Mesendoderm (in vitro differentiated cells): ENCODE measurements around the gene KAT6B.

Experiments used
- DNase-seq: peaks from one replicate; pipeline ENCODE4 v3.0.0; 2013
- H2AK5ac ChIP-seq: 2 replicates; pipeline ENCODE4 v1.6.1; 2013; ENCODE audit warnings: low read length, inconsistent platforms
- H2BK120ac ChIP-seq: 2 replicates; pipeline ENCODE4 v1.6.1; 2013; ENCODE audit warnings: low read depth, mild to moderate bottlenecking, low read length, moderate library complexity, mixed read lengths
- H2BK15ac ChIP-seq: replicated peaks from 2 replicates; pipeline ENCODE4 v1.6.1; 2013; ENCODE audit warnings: low read depth, mild to moderate bottlenecking, moderate library complexity
- H2BK5ac ChIP-seq: 2 replicates; pipeline ENCODE4 v1.6.1; 2013; ENCODE audit warnings: low read length, inconsistent platforms
- H3K18ac ChIP-seq: 2 replicates; pipeline ENCODE4 v1.6.1; 2013; ENCODE audit warnings: mild to moderate bottlenecking, low read length, mixed read lengths
- H3K23ac ChIP-seq: one replicate; pipeline ENCODE4 v1.6.1; 2013; ENCODE audit warnings: low read length
- H3K27ac ChIP-seq: 2 replicates; pipeline ENCODE4 v1.5.1; 2013; ENCODE audit warnings: low read depth, mild to moderate bottlenecking, inconsistent platforms, low read length, moderate library complexity
- H3K27me3 ChIP-seq: 2 replicates; pipeline ENCODE4 v1.6.1; 2013; ENCODE audit warnings: low read length, control low read depth, mild to moderate bottlenecking, inconsistent platforms; ENCODE audit not compliant: insufficient read depth, poor library complexity
- H3K36me3 ChIP-seq: 2 replicates; pipeline ENCODE4 v1.6.1; 2013; ENCODE audit warnings: low read length, inconsistent platforms; ENCODE audit not compliant: control insufficient read depth, insufficient read depth
- H3K4ac ChIP-seq: one replicate; pipeline ENCODE4 v1.6.1; 2013; ENCODE audit warnings: low read depth, mild to moderate bottlenecking, low read length, moderate library complexity
- H3K4me1 ChIP-seq: 2 replicates; pipeline ENCODE4 v1.6.1; 2013; ENCODE audit warnings: low read depth, low read length, inconsistent platforms; ENCODE audit not compliant: control insufficient read depth
- H3K4me2 ChIP-seq: 2 replicates; pipeline ENCODE4 v1.6.1; 2013; ENCODE audit warnings: low read length
- H3K4me3 ChIP-seq: 2 replicates; pipeline ENCODE4 v1.5.1; 2013; ENCODE audit warnings: mild to moderate bottlenecking, low read length
- H3K56ac ChIP-seq: one replicate; pipeline ENCODE4 v1.6.1; 2013; ENCODE audit warnings: low read length
- H3K79me1 ChIP-seq: 2 replicates; pipeline ENCODE4 v1.6.1; 2013; ENCODE audit warnings: low read length, inconsistent platforms
- H3K79me2 ChIP-seq: 2 replicates; pipeline ENCODE4 v1.6.1; 2013; ENCODE audit warnings: mild to moderate bottlenecking, low read length; ENCODE audit not compliant: control insufficient read depth, insufficient read depth
- H3K9ac ChIP-seq: 2 replicates; pipeline ENCODE4 v1.6.1; 2013; ENCODE audit warnings: low read length, inconsistent platforms
- H4K5ac ChIP-seq: one replicate; pipeline ENCODE4 v1.6.1; 2013; ENCODE audit warnings: low read length
- H4K8ac ChIP-seq: one replicate; pipeline ENCODE4 v1.6.1; 2013; ENCODE audit warnings: low read depth, mild to moderate bottlenecking, control low read depth, low read length, moderate library complexity
- WGBS: extraction: QIAGEN DNeasy Blood & Tissue Kit; methylation state at CpG from one replicate; pipeline ENCODE4 v1.1.7; 2013; ENCODE audit warnings: low lambda C conversion rate, missing lambda C conversion rate; ENCODE audit not compliant: insufficient coverage; ENCODE audit errors: extremely low coverage; 5-methylcytosine and 5-hydroxymethylcytosine counted together

The KAT6B gene

DNA sequence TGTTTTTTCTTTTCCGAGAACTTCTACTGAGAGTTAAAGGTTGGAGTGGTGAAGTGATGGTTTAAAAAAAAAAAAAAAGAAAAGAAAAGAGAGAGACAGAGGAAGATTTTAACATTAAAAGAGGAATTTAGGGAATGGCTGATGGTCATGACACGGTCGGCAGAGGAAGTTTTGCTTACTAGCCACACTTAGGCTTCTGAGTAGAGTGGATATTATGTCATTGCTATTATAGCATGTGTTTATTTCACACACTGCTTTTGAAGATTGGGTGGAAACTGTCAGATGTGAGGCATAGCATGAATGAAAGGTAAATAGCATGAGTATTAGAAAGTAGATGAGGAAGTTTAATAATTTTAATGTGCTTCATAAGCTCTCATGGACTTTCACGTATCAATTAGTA, 2.5 kb downstream of the KAT6B start:
- 100% methylated on average over 1 of the region's 4 CpGs for WGBS
- no peak overlapping the region for H3K4ac ChIP-seq

GRCh38 chr10:74831518-74832120, 5.2 kb downstream of the KAT6B start:
- H3K4ac ChIP-seq = no peak overlapping the region
- H3K4me1 ChIP-seq = peaks cover 4% of the 10 kb centered on the region
- no peak overlapping the region for H3K27ac ChIP-seq
- H3K4me3 ChIP-seq = no peak overlapping the region
- WGBS = no CpG with 5 or more reads among the region's 1 CpG
- DNase-seq = no peak
- H3K9ac ChIP-seq = no peak overlapping the region
- no peak overlapping the region for H3K56ac ChIP-seq
- no peak overlapping the region for H3K18ac ChIP-seq
- H4K5ac ChIP-seq = no peak overlapping the region
- H3K23ac ChIP-seq = no peak overlapping the region
- H2AK5ac ChIP-seq = no peak overlapping the region
- H2BK15ac ChIP-seq = no peak overlapping the region
- peaks cover 12% of the 10 kb centered on the region for H3K79me1 ChIP-seq
- no peak overlapping the region for H4K8ac ChIP-seq
- no peak overlapping the region for H2BK120ac ChIP-seq
- H3K79me2 ChIP-seq = peaks cover 19% of the 10 kb centered on the region
- H3K4me2 ChIP-seq = no peak overlapping the region
- H2BK5ac ChIP-seq = no peak overlapping the region
- H3K27me3 ChIP-seq = no peaks in the 10 kb centered on the region
- H3K36me3 ChIP-seq = no peaks in the 10 kb centered on the region

More for the DNA sequence above, 2.5 kb downstream of the KAT6B start:
- H2BK15ac ChIP-seq = no peak overlapping the region
- no peak overlapping the region for H2AK5ac ChIP-seq
- H3K4me3 ChIP-seq = no peak overlapping the region
- H3K27ac ChIP-seq = no peak overlapping the region
- no peak overlapping the region for H4K8ac ChIP-seq
- H2BK120ac ChIP-seq = no peak overlapping the region
- H2BK5ac ChIP-seq = no peak overlapping the region
- peaks cover 1% of the 10 kb centered on the region for H3K36me3 ChIP-seq
- no peak overlapping the region for H3K4me2 ChIP-seq
- H3K56ac ChIP-seq = no peak overlapping the region
- H3K79me2 ChIP-seq = peaks cover 16% of the 10 kb centered on the region
- H3K79me1 ChIP-seq = peaks cover 12% of the 10 kb centered on the region
- no peak overlapping the region for H4K5ac ChIP-seq
- peaks cover 7% of the 10 kb centered on the region for H3K4me1 ChIP-seq
- no peak overlapping the region for H3K18ac ChIP-seq
- no peak for DNase-seq
- H3K23ac ChIP-seq = no peak overlapping the region
- no peaks in the 10 kb centered on the region for H3K27me3 ChIP-seq
- H3K9ac ChIP-seq = no peak overlapping the region

DNA sequence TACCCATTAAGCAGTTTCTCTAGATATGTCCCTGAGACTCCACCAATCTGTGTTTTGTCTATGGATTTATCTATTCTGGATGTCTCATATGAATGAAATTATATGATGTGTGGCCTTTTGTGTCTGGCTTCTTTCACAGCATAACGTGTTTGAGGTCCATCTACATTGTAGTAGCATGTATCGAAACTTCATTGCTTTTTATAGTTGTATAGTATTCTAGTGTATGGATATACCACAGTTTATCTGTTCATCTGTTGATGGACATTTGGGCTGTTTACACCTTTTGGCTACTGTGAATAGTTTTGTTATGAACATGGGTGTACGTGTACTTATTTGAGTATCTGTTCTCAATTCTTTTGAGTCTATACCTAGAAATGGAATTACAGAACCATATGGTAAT, 9.6 kb downstream of the KAT6B start:
- WGBS = no CpG with 5 or more reads among the region's 3 CpGs

DNA sequence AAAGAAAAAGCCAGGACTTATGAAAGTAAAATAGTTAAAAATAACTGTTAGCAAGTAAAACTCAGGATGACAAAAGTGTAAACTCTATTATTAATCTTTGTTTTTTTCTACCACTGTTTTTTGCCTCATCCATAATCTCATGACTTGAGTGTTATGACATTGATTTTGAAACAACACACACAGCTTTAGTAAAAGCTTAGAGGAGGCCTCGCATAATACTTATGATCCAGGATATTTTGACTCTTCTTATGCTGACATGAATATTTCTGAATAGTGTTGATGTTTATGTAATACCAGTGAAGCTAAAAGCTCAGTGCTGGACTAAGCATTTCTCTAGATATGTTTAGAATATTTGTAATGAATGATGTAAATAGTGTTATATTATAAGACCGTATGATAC, 10.5 kb downstream of the KAT6B start:
- H3K79me1 ChIP-seq = peaks cover 3% of the 10 kb centered on the region
- H3K9ac ChIP-seq = no peak overlapping the region
- no peaks in the 10 kb centered on the region for H3K36me3 ChIP-seq
- H3K27ac ChIP-seq = no peak overlapping the region
- no peak overlapping the region for H3K23ac ChIP-seq
- no peak overlapping the region for H3K4me2 ChIP-seq
- H2AK5ac ChIP-seq = no peak overlapping the region
- DNase-seq = no peak
- H3K79me2 ChIP-seq = peaks cover 4% of the 10 kb centered on the region
- no peak overlapping the region for H2BK120ac ChIP-seq
- H4K5ac ChIP-seq = no peak overlapping the region
- WGBS = 100% methylated on average over 1 of the region's 2 CpGs
- no peak overlapping the region for H3K4ac ChIP-seq
- H3K27me3 ChIP-seq = no peaks in the 10 kb centered on the region
- H3K4me1 ChIP-seq = no peaks in the 10 kb centered on the region
- no peak overlapping the region for H3K18ac ChIP-seq
- no peak overlapping the region for H3K56ac ChIP-seq
- H3K4me3 ChIP-seq = no peak overlapping the region
- no peak overlapping the region for H2BK15ac ChIP-seq
- H2BK5ac ChIP-seq = no peak overlapping the region
- H4K8ac ChIP-seq = no peak overlapping the region

More for the DNA sequence above, 9.6 kb downstream of the KAT6B start:
- Histone ChIP-seq H3K4me3 (no peak overlapping the region), H4K5ac (no peak overlapping the region), H3K27me3 (no peaks in the 10 kb centered on the region), H3K4ac (no peak overlapping the region), H3K79me2 (peaks cover 6% of the 10 kb centered on the region), H3K23ac (no peak overlapping the region), H3K18ac (no peak overlapping the region), H2BK120ac (no peak overlapping the region), H3K56ac (no peak overlapping the region), H3K4me2 (no peak overlapping the region), H3K36me3 (no peaks in the 10 kb centered on the region), H3K9ac (no peak overlapping the region), H2AK5ac (no peak overlapping the region), H4K8ac (no peak overlapping the region), H2BK15ac (no peak overlapping the region), H3K4me1 (no peaks in the 10 kb centered on the region), H3K79me1 (peaks cover 3% of the 10 kb centered on the region), H2BK5ac (no peak overlapping the region), H3K27ac (no peak overlapping the region)
- no peak for DNase-seq

DNA sequence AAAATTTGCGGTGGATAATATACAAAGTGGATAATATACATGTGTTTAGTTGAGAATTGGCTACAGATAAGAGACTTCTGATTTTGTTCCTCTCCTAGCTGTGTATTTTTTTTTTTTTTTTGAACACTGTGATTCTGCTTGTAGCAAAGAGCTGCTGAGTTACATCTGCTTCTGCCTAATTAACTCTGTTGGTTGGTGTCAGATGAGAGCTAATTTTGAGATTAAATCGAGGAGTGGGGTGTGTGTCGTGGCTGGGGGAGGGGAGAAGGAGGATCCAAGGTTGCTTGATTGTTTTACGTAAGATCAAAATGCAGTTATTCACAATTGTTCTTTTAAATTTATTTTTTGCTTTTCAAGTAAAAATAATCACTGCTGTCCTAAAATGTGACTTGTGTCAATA, 11.3 kb downstream of the KAT6B start:
- WGBS = 100% methylated on average over 1 of the region's 4 CpGs
- no peak overlapping the region for H3K4me3 ChIP-seq

GRCh38 chr10:74839708-74840107, 13.3 kb downstream of the KAT6B start:
- Histone ChIP-seq H4K5ac (no peak overlapping the region), H3K4me2 (no peak overlapping the region), H3K18ac (no peak overlapping the region), H3K27ac (no peak overlapping the region), H3K27me3 (no peaks in the 10 kb centered on the region), H3K4me3 (no peak overlapping the region), H3K9ac (no peak overlapping the region), H3K79me2 (peaks cover 2% of the 10 kb centered on the region), H2AK5ac (no peak overlapping the region), H2BK5ac (no peak overlapping the region), H3K4ac (no peak overlapping the region), H2BK15ac (no peak overlapping the region), H3K79me1 (peaks cover 1% of the 10 kb centered on the region), H3K4me1 (no peaks in the 10 kb centered on the region), H4K8ac (no peak overlapping the region), H3K23ac (no peak overlapping the region), H3K56ac (no peak overlapping the region), H2BK120ac (no peak overlapping the region), H3K36me3 (no peaks in the 10 kb centered on the region)
- WGBS = no CpG with 5 or more reads among the region's 4 CpGs
- DNase-seq = no peak

More for the DNA sequence above, 11.3 kb downstream of the KAT6B start:
- Histone ChIP-seq H2BK120ac (no peak overlapping the region), H4K5ac (no peak overlapping the region), H3K4me2 (no peak overlapping the region), H3K27me3 (no peaks in the 10 kb centered on the region), H2AK5ac (no peak overlapping the region), H3K4me1 (no peaks in the 10 kb centered on the region), H3K9ac (no peak overlapping the region), H4K8ac (no peak overlapping the region), H2BK15ac (no peak overlapping the region), H3K79me1 (peaks cover 3% of the 10 kb centered on the region), H3K23ac (no peak overlapping the region), H3K4ac (no peak overlapping the region), H2BK5ac (no peak overlapping the region), H3K27ac (no peak overlapping the region), H3K36me3 (no peaks in the 10 kb centered on the region), H3K56ac (no peak overlapping the region), H3K79me2 (peaks cover 4% of the 10 kb centered on the region), H3K18ac (no peak overlapping the region)
- DNase-seq = no peak
